ENCODE data around the gene ARID1A. TPM values are rescaled to one million over a fixed set of nuclear protein-coding genes. Genes with fewer than 3 reads are reported as not detected.

ARID1A gene
- total RNA-seq, 1 donor from 2014 or later: 85.1 TPM

GRCh38 chr1:26727476-26727875, 31.7 kb downstream of the ARID1A start:
- FAIRE-seq (no peak), DNase-seq (ENCODE audit: low read depth) (no peak)
- H3K36me3 Mint-ChIP-seq (ENCODE audit: low read depth, unreplicated experiment): peaks cover 17% of the 10 kb centered on the region
- Histone ChIP-seq H3K4me3 (ENCODE audit: insufficient read depth, low read depth, low read length) (no peak overlapping the region), H3K9me3 (ENCODE audit: insufficient read depth, low read depth, low read length) (no peaks in the 10 kb centered on the region), H3K4me2 (ENCODE audit: low read length) (no peak overlapping the region), H3K79me2 (ENCODE audit: insufficient read depth, low read length) (peaks cover 97% of the 10 kb centered on the region), H2AFZ (ENCODE audit: low read depth, low read length) (no peak overlapping the region), H3K36me3 (ENCODE audit: insufficient read depth, low read length) (peaks cover 19% of the 10 kb centered on the region), H4K20me1 (ENCODE audit: insufficient read depth, low read length) (peaks cover 100% of the 10 kb centered on the region), H3K9ac (ENCODE audit: low read length) (no peak overlapping the region), H3K27ac (ENCODE audit: low read depth, low read length) (no peak overlapping the region), H3K27me3 (ENCODE audit: insufficient read depth, low read length) (no peaks in the 10 kb centered on the region), H3K4me1 (ENCODE audit: insufficient read depth, low read length) (peaks cover 46% of the 10 kb centered on the region)
- H3K27ac Mint-ChIP-seq (ENCODE audit: unreplicated experiment): peak overlapping the region; percentile 18
- no peaks in the 10 kb centered on the region for H3K9me3 Mint-ChIP-seq (ENCODE audit: unreplicated experiment)
- H3K4me3 Mint-ChIP-seq (ENCODE audit: unreplicated experiment): no peak overlapping the region
- H3K27me3 Mint-ChIP-seq (ENCODE audit: low read depth, unreplicated experiment): no peaks in the 10 kb centered on the region
- no peak for TF ChIP-seq EZH2 (IDR thresholded peaks at IDR 0.05; ENCODE audit: insufficient read depth, low read length)
- TF ChIP-seq, protein P1, sequence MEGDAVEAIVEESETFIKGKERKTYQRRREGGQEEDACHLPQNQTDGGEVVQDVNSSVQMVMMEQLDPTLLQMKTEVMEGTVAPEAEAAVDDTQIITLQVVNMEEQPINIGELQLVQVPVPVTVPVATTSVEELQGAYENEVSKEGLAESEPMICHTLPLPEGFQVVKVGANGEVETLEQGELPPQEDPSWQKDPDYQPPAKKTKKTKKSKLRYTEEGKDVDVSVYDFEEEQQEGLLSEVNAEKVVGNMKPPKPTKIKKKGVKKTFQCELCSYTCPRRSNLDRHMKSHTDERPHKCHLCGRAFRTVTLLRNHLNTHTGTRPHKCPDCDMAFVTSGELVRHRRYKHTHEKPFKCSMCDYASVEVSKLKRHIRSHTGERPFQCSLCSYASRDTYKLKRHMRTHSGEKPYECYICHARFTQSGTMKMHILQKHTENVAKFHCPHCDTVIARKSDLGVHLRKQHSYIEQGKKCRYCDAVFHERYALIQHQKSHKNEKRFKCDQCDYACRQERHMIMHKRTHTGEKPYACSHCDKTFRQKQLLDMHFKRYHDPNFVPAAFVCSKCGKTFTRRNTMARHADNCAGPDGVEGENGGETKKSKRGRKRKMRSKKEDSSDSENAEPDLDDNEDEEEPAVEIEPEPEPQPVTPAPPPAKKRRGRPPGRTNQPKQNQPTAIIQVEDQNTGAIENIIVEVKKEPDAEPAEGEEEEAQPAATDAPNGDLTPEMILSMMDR (IDR thresholded peaks at IDR 0.05; ENCODE audit: insufficient read depth, low read depth, low read length): no peak
- peaks cover 72% of the 10 kb centered on the region for H3K4me1 Mint-ChIP-seq (ENCODE audit: low read depth, unreplicated experiment)

DNA sequence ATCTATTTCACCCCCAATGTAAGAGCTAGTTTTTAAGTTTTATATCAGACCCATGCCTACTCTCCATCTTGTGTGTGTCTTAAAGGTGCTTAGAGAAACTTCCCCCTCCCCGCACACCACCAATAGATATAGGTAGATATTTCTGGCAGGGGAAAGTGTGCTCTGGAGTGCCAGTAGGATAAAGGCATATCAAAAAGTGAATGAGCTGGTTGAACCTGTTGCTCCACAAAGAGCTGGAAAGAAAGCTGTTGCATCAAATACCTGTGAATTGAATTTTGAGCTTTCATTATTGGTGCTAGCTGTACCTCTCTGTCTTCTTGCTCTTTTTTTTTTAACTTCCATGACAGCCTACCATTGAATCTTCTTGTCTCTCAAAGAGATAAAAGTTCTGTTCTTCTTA, 32.8 kb downstream of the ARID1A start:
- Mint-ChIP-seq H3K4me1 (ENCODE audit: low read depth, unreplicated experiment) (peaks cover 70% of the 10 kb centered on the region), H3K27me3 (ENCODE audit: low read depth, unreplicated experiment) (no peaks in the 10 kb centered on the region), H3K9me3 (ENCODE audit: unreplicated experiment) (no peaks in the 10 kb centered on the region), H3K36me3 (ENCODE audit: low read depth, unreplicated experiment) (peaks cover 23% of the 10 kb centered on the region), H3K4me3 (ENCODE audit: unreplicated experiment) (no peak overlapping the region), H3K27ac (ENCODE audit: unreplicated experiment) (peak overlapping the region; percentile 26)
- DNase-seq (ENCODE audit: low read depth) (no peak), FAIRE-seq (no peak)
- Histone ChIP-seq H3K9ac (ENCODE audit: low read length) (no peak overlapping the region), H3K4me2 (ENCODE audit: low read length) (no peak overlapping the region), H3K27ac (ENCODE audit: low read depth, low read length) (no peak overlapping the region), H4K20me1 (ENCODE audit: insufficient read depth, low read length) (peaks cover 100% of the 10 kb centered on the region), H3K9me3 (ENCODE audit: insufficient read depth, low read depth, low read length) (no peaks in the 10 kb centered on the region), H3K27me3 (ENCODE audit: insufficient read depth, low read length) (no peaks in the 10 kb centered on the region), H3K4me3 (ENCODE audit: insufficient read depth, low read depth, low read length) (no peak overlapping the region), H2AFZ (ENCODE audit: low read depth, low read length) (no peak overlapping the region), H3K36me3 (ENCODE audit: insufficient read depth, low read length) (peaks cover 31% of the 10 kb centered on the region), H3K4me1 (ENCODE audit: insufficient read depth, low read length) (peaks cover 43% of the 10 kb centered on the region), H3K79me2 (ENCODE audit: insufficient read depth, low read length) (peaks cover 95% of the 10 kb centered on the region)
- TF ChIP-seq, protein P1 (IDR thresholded peaks at IDR 0.05; ENCODE audit: insufficient read depth, low read depth, low read length): no peak
- TF ChIP-seq EZH2 (IDR thresholded peaks at IDR 0.05; ENCODE audit: insufficient read depth, low read length): no peak

DNA sequence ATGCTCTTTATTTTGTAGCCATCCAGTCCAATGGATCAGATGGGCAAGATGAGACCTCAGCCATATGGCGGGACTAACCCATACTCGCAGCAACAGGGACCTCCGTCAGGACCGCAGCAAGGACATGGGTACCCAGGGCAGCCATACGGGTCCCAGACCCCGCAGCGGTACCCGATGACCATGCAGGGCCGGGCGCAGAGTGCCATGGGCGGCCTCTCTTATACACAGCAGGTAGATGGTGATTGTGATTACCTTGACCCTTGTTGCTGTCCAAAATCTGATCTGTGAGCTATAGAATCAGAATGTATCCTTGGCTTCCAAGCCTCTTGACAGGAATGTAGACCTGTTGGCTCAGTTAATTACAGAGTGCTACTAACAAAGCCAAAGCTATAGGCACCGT, 33.8 kb downstream of the ARID1A start:
- DNase-seq (ENCODE audit: low read depth): no peak
- Histone ChIP-seq H3K4me1 (ENCODE audit: insufficient read depth, low read length) (peaks cover 44% of the 10 kb centered on the region), H3K27me3 (ENCODE audit: insufficient read depth, low read length) (no peaks in the 10 kb centered on the region), H3K4me3 (ENCODE audit: insufficient read depth, low read depth, low read length) (no peak overlapping the region), H3K9me3 (ENCODE audit: insufficient read depth, low read depth, low read length) (no peaks in the 10 kb centered on the region), H2AFZ (ENCODE audit: low read depth, low read length) (no peak overlapping the region), H3K9ac (ENCODE audit: low read length) (no peak overlapping the region), H3K4me2 (ENCODE audit: low read length) (no peak overlapping the region), H3K36me3 (ENCODE audit: insufficient read depth, low read length) (peaks cover 36% of the 10 kb centered on the region), H3K79me2 (ENCODE audit: insufficient read depth, low read length) (peaks cover 95% of the 10 kb centered on the region), H4K20me1 (ENCODE audit: insufficient read depth, low read length) (peaks cover 100% of the 10 kb centered on the region), H3K27ac (ENCODE audit: low read depth, low read length) (no peak overlapping the region)
- H3K27ac Mint-ChIP-seq (ENCODE audit: unreplicated experiment): peak overlapping the region; percentile 34
- peaks cover 28% of the 10 kb centered on the region for H3K36me3 Mint-ChIP-seq (ENCODE audit: low read depth, unreplicated experiment)
- H3K4me1 Mint-ChIP-seq (ENCODE audit: low read depth, unreplicated experiment): peaks cover 70% of the 10 kb centered on the region
- H3K27me3 Mint-ChIP-seq (ENCODE audit: low read depth, unreplicated experiment): no peaks in the 10 kb centered on the region
- FAIRE-seq: no peak
- H3K9me3 Mint-ChIP-seq (ENCODE audit: unreplicated experiment): no peaks in the 10 kb centered on the region
- no peak for TF ChIP-seq EZH2 (IDR thresholded peaks at IDR 0.05; ENCODE audit: insufficient read depth, low read length)
- TF ChIP-seq, protein P1 (IDR thresholded peaks at IDR 0.05; ENCODE audit: insufficient read depth, low read depth, low read length): no peak
- H3K4me3 Mint-ChIP-seq (ENCODE audit: unreplicated experiment): no peak overlapping the region

Measured in astrocyte (in vitro differentiated cells and primary cell).